Keratinocyte (primary cell): ENCODE results near the gene WDR26. TPM values are rescaled to one million over a fixed set of nuclear protein-coding genes. Genes with fewer than 3 reads are reported as not detected.

Experiments used
- DNase-seq: peaks from one replicate; pipeline ENCODE4 v3.0.0-alpha.2; 2011; ENCODE audit warnings: low read depth, missing footprints, low spot score
- FAIRE-seq: peaks from 2 replicates; lab custom pipeline; 2011; peaks lifted over from hg19 to GRCh38; lab: Jason Lieb, UNC
- H2AFZ ChIP-seq: 2 replicates; pipeline ENCODE4 v1.6.0; 2012; ENCODE audit warnings: low read length, control low read depth, inconsistent platforms; ENCODE audit not compliant: control insufficient read depth
- H3K27ac ChIP-seq: 2 replicates; pipeline ENCODE4 v1.5.1; 2011; ENCODE audit warnings: low read length; ENCODE audit not compliant: control insufficient read depth, insufficient read depth
- H3K27me3 ChIP-seq: 3 replicates; pipeline ENCODE4 v1.6.0; 2011; ENCODE audit warnings: low read length; ENCODE audit not compliant: control insufficient read depth, insufficient read depth; ENCODE audit errors: extremely low read depth
- H3K36me3 ChIP-seq, 2 experiments: 2 replicates in 1 of 2; 3 replicates in 1 of 2; pipeline ENCODE4 v1.5.1; 2011; ENCODE audit warnings: low read length in 2 of 2, mild to moderate bottlenecking in 1 of 2; ENCODE audit not compliant: control insufficient read depth in 2 of 2, insufficient read depth in 2 of 2; ENCODE audit errors: extremely low read depth in 1 of 2
- H3K4me1 ChIP-seq: 3 replicates; pipeline ENCODE4 v1.5.1; 2011; ENCODE audit warnings: low read length; ENCODE audit not compliant: control insufficient read depth, insufficient read depth; ENCODE audit errors: extremely low read depth
- H3K4me2 ChIP-seq: 3 replicates; pipeline ENCODE4 v1.6.0; 2011; ENCODE audit warnings: low read depth, low read length; ENCODE audit not compliant: control insufficient read depth, insufficient read depth; ENCODE audit errors: extremely low read depth
- H3K4me3 ChIP-seq, 3 experiments: fragments of 200-600 bp in 1 of 3; sonication (generic) in 1 of 3; 2 replicates in 2 of 3; 3 replicates in 1 of 3; pipeline ENCODE4 v1.5.1; 2011 to 2016; ENCODE audit warnings: low read length in 3 of 3, mild to moderate bottlenecking in 3 of 3, control low read depth in 2 of 3, inconsistent platforms in 1 of 3, low read depth in 1 of 3, mixed read lengths in 1 of 3, mixed run types in 1 of 3, moderate library complexity in 1 of 3; ENCODE audit not compliant: control insufficient read depth in 2 of 3, insufficient read depth in 2 of 3; ENCODE audit errors: extremely low read depth in 1 of 3
- H3K79me2 ChIP-seq: 2 replicates; pipeline ENCODE4 v1.6.0; 2012; ENCODE audit warnings: low read length; ENCODE audit not compliant: control insufficient read depth, insufficient read depth
- H3K9ac ChIP-seq: 3 replicates; pipeline ENCODE4 v1.6.0; 2011; ENCODE audit warnings: low read length; ENCODE audit not compliant: control insufficient read depth, insufficient read depth; ENCODE audit errors: extremely low read depth
- H3K9me1 ChIP-seq: 3 replicates; pipeline ENCODE4 v1.6.0; 2011; ENCODE audit warnings: low read length; ENCODE audit not compliant: control insufficient read depth, insufficient read depth; ENCODE audit errors: extremely low read depth
- H3K9me3 ChIP-seq: 2 replicates; pipeline ENCODE4 v1.5.1; 2012; ENCODE audit warnings: low read depth, low read length; ENCODE audit not compliant: control insufficient read depth
- H4K20me1 ChIP-seq: 3 replicates; pipeline ENCODE4 v1.6.0; 2011; ENCODE audit warnings: low read length; ENCODE audit not compliant: control insufficient read depth, insufficient read depth; ENCODE audit errors: extremely low read depth
- EZH2 ChIP-seq: IDR thresholded peaks from one replicate; pipeline ENCODE4 v1.6.1; 2012; ENCODE audit warnings: inconsistent platforms, mild to moderate bottlenecking, low read length, moderate library complexity
- dilution Hi-C: fragments of 300-500 bp; cut with MboI; formaldehyde crosslinking; loops from one replicate; pipeline ENCODE4 v1.7.0; 2020; ENCODE audit warnings: low sequenced_read_pairs; ENCODE audit not compliant: extremely low pct_ligation_motif_present
- polyA plus RNA-seq, 5 experiments: library from polyadenylated mRNA; depleted of rRNA in 3 of 5; stranded (reverse) in 3 of 5; stranded (forward) in 1 of 5; unstranded in 1 of 5; fragments of >200 nt; gene quantifications; 1 replicate in 1 of 5; 2 replicates in 3 of 5; 3 replicates in 1 of 5; pipeline versions ENCODE4 v1.2.1 to v1.2.3, GENCODE V29; 2011 to 2012; ENCODE audit warnings: missing spikeins in 2 of 5, low read depth in 1 of 5, low replicate concordance in 1 of 5
- TF ChIP-seq, protein P1 (sequence below), 3 experiments: IDR thresholded peaks in 1 of 3; conservative IDR thresholded peaks in 1 of 3; optimal IDR thresholded peaks in 1 of 3; 2 replicates in 2 of 3; 3 replicates in 1 of 3; pipeline versions ENCODE3 to v1.5.1; 2011; ENCODE audit warnings: low read length in 3 of 3, mild to moderate bottlenecking in 3 of 3, moderate library complexity in 2 of 3, control low read depth in 1 of 3, inconsistent platforms in 1 of 3; ENCODE audit not compliant: insufficient read depth in 2 of 3; ENCODE audit errors: extremely low read depth in 1 of 3

Gene WDR26
- polyA plus RNA-seq, 1 donor (not counting 4 experiments of a cell fraction or from before 2014, with no cell fraction given), result 46.4 TPM

DNA sequence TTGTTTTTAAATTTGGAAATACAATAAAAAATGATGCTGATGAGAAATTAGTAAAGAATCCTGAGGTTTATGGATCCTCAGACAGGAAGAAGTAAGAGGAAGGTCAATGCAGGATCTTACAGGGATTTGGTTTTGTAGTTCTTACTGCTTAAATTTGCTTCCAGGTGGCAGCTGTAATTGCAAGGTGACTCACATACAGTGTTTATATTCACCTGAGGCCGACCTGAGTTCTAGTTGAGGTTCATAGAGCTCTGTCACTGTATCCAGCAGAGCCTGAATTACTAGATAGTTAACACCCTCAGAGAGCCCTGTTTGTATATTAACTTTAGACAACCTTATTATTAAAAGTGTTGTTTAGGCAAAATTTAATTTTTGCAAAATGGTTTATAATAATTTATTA lies 1.4 kb upstream of the WDR26 start:
- peak overlapping the region; percentile 100 for H3K4me2 ChIP-seq
- peaks cover 0 to 3% of the 10 kb centered on the region in 2 experiments for H3K36me3 ChIP-seq
- H3K79me2 ChIP-seq, result peaks cover 41% of the 10 kb centered on the region
- DNase-seq (no peak), FAIRE-seq (peak; percentile 79)
- no peak overlapping the region for H3K9ac ChIP-seq
- peaks cover 30% of the 10 kb centered on the region for H3K4me1 ChIP-seq
- H4K20me1 ChIP-seq, result peaks cover 9% of the 10 kb centered on the region
- no peak for TF ChIP-seq EZH2
- TF ChIP-seq, protein P1, sequence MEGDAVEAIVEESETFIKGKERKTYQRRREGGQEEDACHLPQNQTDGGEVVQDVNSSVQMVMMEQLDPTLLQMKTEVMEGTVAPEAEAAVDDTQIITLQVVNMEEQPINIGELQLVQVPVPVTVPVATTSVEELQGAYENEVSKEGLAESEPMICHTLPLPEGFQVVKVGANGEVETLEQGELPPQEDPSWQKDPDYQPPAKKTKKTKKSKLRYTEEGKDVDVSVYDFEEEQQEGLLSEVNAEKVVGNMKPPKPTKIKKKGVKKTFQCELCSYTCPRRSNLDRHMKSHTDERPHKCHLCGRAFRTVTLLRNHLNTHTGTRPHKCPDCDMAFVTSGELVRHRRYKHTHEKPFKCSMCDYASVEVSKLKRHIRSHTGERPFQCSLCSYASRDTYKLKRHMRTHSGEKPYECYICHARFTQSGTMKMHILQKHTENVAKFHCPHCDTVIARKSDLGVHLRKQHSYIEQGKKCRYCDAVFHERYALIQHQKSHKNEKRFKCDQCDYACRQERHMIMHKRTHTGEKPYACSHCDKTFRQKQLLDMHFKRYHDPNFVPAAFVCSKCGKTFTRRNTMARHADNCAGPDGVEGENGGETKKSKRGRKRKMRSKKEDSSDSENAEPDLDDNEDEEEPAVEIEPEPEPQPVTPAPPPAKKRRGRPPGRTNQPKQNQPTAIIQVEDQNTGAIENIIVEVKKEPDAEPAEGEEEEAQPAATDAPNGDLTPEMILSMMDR (optimal IDR thresholded peaks at IDR 0.05 in 1 of 3, IDR thresholded peaks at IDR 0.05 in 1 of 3, conservative IDR thresholded peaks at IDR 0.05 in 1 of 3; ENCODE audit: extremely low read depth in 1 of 3, insufficient read depth in 2 of 3, low read length in 3 of 3), result no peak
- no peak overlapping the region for H2AFZ ChIP-seq
- dilution Hi-C loops, result no loop called here
- no peaks in the 10 kb centered on the region for H3K9me3 ChIP-seq
- H3K4me3 ChIP-seq, result peak overlapping the region in 2 of 3 experiments; percentile 62 to 95
- H3K9me1 ChIP-seq, result no peaks in the 10 kb centered on the region
- peak overlapping the region; percentile 96 for H3K27ac ChIP-seq
- no peaks in the 10 kb centered on the region for H3K27me3 ChIP-seq

DNA sequence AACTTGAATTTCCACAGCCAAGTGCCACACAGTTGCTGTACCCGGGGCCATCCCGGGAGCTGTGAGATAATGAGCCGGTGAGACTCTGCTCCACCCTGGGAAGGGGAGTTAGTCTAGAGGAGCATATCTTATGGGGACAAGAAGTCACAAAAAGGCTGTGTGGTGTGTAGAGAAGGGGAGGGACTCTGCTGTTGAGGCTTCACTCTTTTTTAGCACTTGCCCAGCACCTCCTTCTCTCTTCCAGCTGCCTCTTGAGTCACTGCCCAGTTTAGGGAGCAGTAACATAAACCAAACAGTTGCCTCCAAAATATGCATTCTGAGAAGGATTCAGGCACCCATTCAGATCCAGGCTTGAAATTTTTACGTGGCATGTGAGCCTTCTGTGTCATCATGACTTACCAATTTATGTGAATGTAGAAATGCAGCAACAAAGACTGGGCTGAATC lies 744 bp upstream of the WDR26 start:
- Histone ChIP-seq H3K9me3 (no peaks in the 10 kb centered on the region), H3K4me1 (peaks cover 35% of the 10 kb centered on the region), H3K4me3 (peak overlapping the region; percentile 62 to 95 (median 73)), H2AFZ (peak overlapping the region; percentile 93), H3K79me2 (peaks cover 43% of the 10 kb centered on the region), H3K9me1 (no peaks in the 10 kb centered on the region), H3K4me2 (peak overlapping the region; percentile 100), H3K27me3 (no peaks in the 10 kb centered on the region), H4K20me1 (peaks cover 9% of the 10 kb centered on the region), H3K9ac (peak overlapping the region; percentile 85), H3K27ac (peak overlapping the region; percentile 96), H3K36me3 (peaks cover 0 to 3% of the 10 kb centered on the region in 2 experiments)
- peak; percentile 85 for FAIRE-seq
- no peak for TF ChIP-seq EZH2
- TF ChIP-seq, protein P1 (optimal IDR thresholded peaks at IDR 0.05 in 1 of 3, IDR thresholded peaks at IDR 0.05 in 1 of 3, conservative IDR thresholded peaks at IDR 0.05 in 1 of 3; ENCODE audit: extremely low read depth in 1 of 3, insufficient read depth in 2 of 3, low read length in 3 of 3), result no peak
- dilution Hi-C loops, result no loop called here
- DNase-seq, result no peak
